SK-N-SH (cell line): ENCODE results near the gene S100A6. TPM values are rescaled to one million over a fixed set of nuclear protein-coding genes. Genes with fewer than 3 reads are reported as not detected.
A peak's percentile ranks its signal among the peaks of the same experiment; 100 is the strongest.
"Not testable (repeated sequence)": the region's sequence is repeated elsewhere in the genome, so short reads cannot be mapped to it uniquely, and the experiment has no call there.

Experiments used
- CTCF ChIA-PET: fragments of 300-600, 350-600 bp; formaldehyde crosslinking; extraction: SDS; loops from one replicate; lab custom pipeline; 2021; lab: Yijun Ruan, JAX
- POLR2A ChIA-PET: fragments of 350-600 bp; sonication (Branson Sonifier 250); formaldehyde crosslinking; extraction: SDS; loops from one replicate; lab custom pipeline; 2020; ENCODE audit warnings: antibody characterized with exemption, inconsistent platforms; lab: Yijun Ruan, JAX
- DNase-seq: peaks from one replicate; pipeline ENCODE4 v3.0.0; 2012
- H2AFZ ChIP-seq: fragments of 200-600 bp; sonication (generic); 2 replicates; pipeline ENCODE4 v1.8.1; 2016; ENCODE audit warnings: antibody characterized with exemption, mild to moderate bottlenecking, low read depth
- H3F3A ChIP-seq: fragments of 200-600 bp; sonication (generic); replicated peaks from 2 replicates; pipeline ENCODE3; 2016; ENCODE audit warnings: antibody characterized with exemption, mild to moderate bottlenecking; ENCODE audit not compliant: insufficient read depth
- H3K27ac ChIP-seq, 2 experiments: fragments of 200-500 bp in 1 of 2; fragments of 200-600 bp in 1 of 2; sonication (Bioruptor generic) in 1 of 2; sonication (generic), shearing (Covaris generic) in 1 of 2; 2 replicates each; pipeline versions ENCODE4 v1.5.1 to v1.6.1; 2014 to 2016; ENCODE audit warnings: low read depth in 2 of 2, inconsistent platforms in 1 of 2, low read length in 1 of 2, mild to moderate bottlenecking in 1 of 2, mixed read lengths in 1 of 2
- H3K27me3 ChIP-seq: fragments of 200-600 bp; sonication (generic), shearing (Covaris generic); 2 replicates; pipeline ENCODE4 v1.6.1; 2016; ENCODE audit warnings: mixed run types; ENCODE audit not compliant: insufficient read depth
- H3K36me3 ChIP-seq, 2 experiments: fragments of 200-500 bp in 1 of 2; fragments of 200-600 bp in 1 of 2; sonication (Bioruptor generic) in 1 of 2; sonication (generic) in 1 of 2; replicated peaks in 1 of 2; 2 replicates each; pipeline versions ENCODE3 to v1.5.1; 2014 to 2016; ENCODE audit warnings: low read length in 1 of 2, mild to moderate bottlenecking in 1 of 2; ENCODE audit not compliant: insufficient read depth in 2 of 2, control insufficient read depth in 1 of 2
- H3K4me1 ChIP-seq, 2 experiments: fragments of 200-500 bp in 1 of 2; fragments of 200-600 bp in 1 of 2; sonication (Bioruptor generic) in 1 of 2; sonication (generic), shearing (Covaris generic) in 1 of 2; 2 replicates each; pipeline versions ENCODE4 v1.5.1 to v1.6.1; 2014 to 2016; ENCODE audit warnings: low read depth in 1 of 2, low read length in 1 of 2, mixed run types in 1 of 2; ENCODE audit not compliant: insufficient read depth in 2 of 2, control insufficient read depth in 1 of 2
- H3K4me2 ChIP-seq: fragments of 200-600 bp; sonication (generic), shearing (Covaris generic); 2 replicates; pipeline ENCODE4 v1.6.1; 2017; ENCODE audit warnings: mixed run types
- H3K4me3 ChIP-seq, 2 experiments: fragments of 200-500 bp in 1 of 2; fragments of 200-600 bp in 1 of 2; sonication (Bioruptor generic) in 1 of 2; sonication (generic), shearing (Covaris generic) in 1 of 2; 2 replicates each; pipeline versions ENCODE4 v1.5.1 to v1.8.1; 2014 to 2016; ENCODE audit warnings: low read depth in 2 of 2, inconsistent platforms in 1 of 2, low read length in 1 of 2, mild to moderate bottlenecking in 1 of 2, mixed read lengths in 1 of 2, moderate library complexity in 1 of 2
- H3K79me2 ChIP-seq: fragments of 200-600 bp; sonication (generic); 2 replicates; pipeline ENCODE4 v1.8.1; 2017; ENCODE audit warnings: mild to moderate bottlenecking; ENCODE audit not compliant: insufficient read depth
- H3K9ac ChIP-seq: fragments of 200-600 bp; sonication (generic); 2 replicates; pipeline ENCODE4 v1.6.1; 2017; ENCODE audit warnings: mixed run types
- H3K9me2 ChIP-seq: fragments of 200-600 bp; sonication (generic); 2 replicates; pipeline ENCODE4 v1.6.1; 2017; ENCODE audit warnings: mixed run types
- H3K9me3 ChIP-seq: fragments of 200-600 bp; sonication (generic); 2 replicates; pipeline ENCODE4 v1.6.1; 2017; ENCODE audit warnings: mixed run types, mild to moderate bottlenecking, moderate library complexity
- H4K20me1 ChIP-seq: fragments of 200-600 bp; sonication (generic); 2 replicates; pipeline ENCODE4 v1.6.1; 2017; ENCODE audit warnings: mild to moderate bottlenecking, mixed run types; ENCODE audit not compliant: insufficient read depth
- FOXM1 ChIP-seq: IDR thresholded peaks from 2 replicates; pipeline ENCODE4 v1.4.0; 2012; ENCODE audit warnings: low read depth, mild to moderate bottlenecking
- GABPA ChIP-seq: IDR thresholded peaks from 2 replicates; pipeline ENCODE4 v1.4.0; 2012; ENCODE audit warnings: low read depth, mild to moderate bottlenecking
- JUND ChIP-seq: IDR thresholded peaks from 2 replicates; pipeline ENCODE4 v1.4.0; 2012
- POLR2AphosphoS5 ChIP-seq: IDR thresholded peaks from 2 replicates; pipeline ENCODE4 v1.6.1; 2012; ENCODE audit warnings: low read depth, low read length
- RXRA ChIP-seq: IDR thresholded peaks from 2 replicates; pipeline ENCODE4 v1.4.0; 2012; ENCODE audit warnings: low read depth, mild to moderate bottlenecking, borderline replicate concordance
- SMC3 ChIP-seq: IDR thresholded peaks from 2 replicates; pipeline ENCODE4 v1.6.1; 2012; ENCODE audit warnings: low read depth, low read length, improper control_type of control experiment
- WGBS: methylation state at CpG from one replicate; pipeline ENCODE4 v1.1.6; 2017; ENCODE audit warnings: low lambda C conversion rate; 5-methylcytosine and 5-hydroxymethylcytosine counted together
- polyA plus RNA-seq, 3 experiments: library from polyadenylated mRNA; depleted of rRNA; stranded (reverse); fragments of >200 nt; gene quantifications; 2 replicates each; pipeline ENCODE4 v1.2.3, GENCODE V29; 2012
- TF ChIP-seq, protein P1 (sequence below): fragments of 150-350 bp; IDR thresholded peaks from 2 replicates; pipeline ENCODE4 v1.6.1; 2016; ENCODE audit warnings: mild to moderate bottlenecking, low read depth, low read length
- TF ChIP-seq, protein P2 (sequence below): fragments of 150-350 bp; IDR thresholded peaks from 2 replicates; pipeline ENCODE4 v1.6.1; 2017; ENCODE audit warnings: antibody characterized with exemption, low read length, low read depth, borderline replicate concordance

The S100A6 gene
- polyA plus RNA-seq, 1 of the 3 experiments (the other 2 are of a cell fraction): 895 TPM

DNA sequence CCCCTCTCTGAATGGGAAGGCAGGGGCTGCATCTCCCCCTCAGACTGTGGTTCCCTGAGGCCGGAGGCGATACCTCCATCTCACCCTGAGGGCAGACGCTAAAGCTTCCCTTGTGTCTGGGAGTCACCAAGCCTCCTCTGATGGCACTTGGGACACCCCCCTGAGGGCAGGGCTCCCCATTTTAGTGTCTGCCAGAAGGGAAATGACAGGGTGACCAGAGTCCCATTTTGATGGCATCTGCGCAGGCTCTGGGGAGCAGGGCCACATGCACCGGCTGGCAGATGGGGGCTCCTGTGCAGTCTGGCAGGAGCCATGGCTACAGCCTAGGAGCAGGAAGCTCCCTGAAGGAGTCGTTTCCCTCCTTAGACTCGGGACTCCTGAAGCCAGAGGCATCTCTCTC is 28.2 kb upstream of the S100A6 start:
- Histone ChIP-seq H3K27me3 (no peaks in the 10 kb centered on the region), H3K4me2 (no peak overlapping the region; the same call in 1 of the 2 replicates), H3K4me3 (no peak overlapping the region), H4K20me1 (no peaks in the 10 kb centered on the region), H3K4me1 (peaks cover 35 to 43% of the 10 kb centered on the region in 2 experiments), H3K9me3 (no peaks in the 10 kb centered on the region), H3K27ac (peak overlapping the region in 1 of 2 experiments; percentile 99; a peak in 3 of 4 replicates), H3K79me2 (peaks cover 26% of the 10 kb centered on the region), H3K36me3 (no peaks in the 10 kb centered on the region), H3F3A (peaks cover 5% of the 10 kb centered on the region), H2AFZ (no peak overlapping the region; the same call in 1 of the 2 replicates), H3K9ac (peak overlapping the region; percentile 38; the same call in 1 of the 2 replicates), H3K9me2 (no peaks in the 10 kb centered on the region)
- POLR2A ChIA-PET: no interaction called here
- CTCF ChIA-PET: interaction anchor here (0.7 to 7.2 kb wide), 10 partner anchors 8 to 69 kb away, joined by 3 to 81 read pairs (median 4); no protein-coding TSS in a partner anchor
- no peak for DNase-seq
- 100% methylated on average over 3 of the region's 7 CpGs for WGBS
- TF ChIP-seq GABPA: no peak
- TF ChIP-seq RXRA: no peak
- TF ChIP-seq FOXM1: no peak
- TF ChIP-seq, protein P1, sequence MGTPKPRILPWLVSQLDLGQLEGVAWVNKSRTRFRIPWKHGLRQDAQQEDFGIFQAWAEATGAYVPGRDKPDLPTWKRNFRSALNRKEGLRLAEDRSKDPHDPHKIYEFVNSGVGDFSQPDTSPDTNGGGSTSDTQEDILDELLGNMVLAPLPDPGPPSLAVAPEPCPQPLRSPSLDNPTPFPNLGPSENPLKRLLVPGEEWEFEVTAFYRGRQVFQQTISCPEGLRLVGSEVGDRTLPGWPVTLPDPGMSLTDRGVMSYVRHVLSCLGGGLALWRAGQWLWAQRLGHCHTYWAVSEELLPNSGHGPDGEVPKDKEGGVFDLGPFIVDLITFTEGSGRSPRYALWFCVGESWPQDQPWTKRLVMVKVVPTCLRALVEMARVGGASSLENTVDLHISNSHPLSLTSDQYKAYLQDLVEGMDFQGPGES: no peak
- no peak for TF ChIP-seq SMC3

DNA sequence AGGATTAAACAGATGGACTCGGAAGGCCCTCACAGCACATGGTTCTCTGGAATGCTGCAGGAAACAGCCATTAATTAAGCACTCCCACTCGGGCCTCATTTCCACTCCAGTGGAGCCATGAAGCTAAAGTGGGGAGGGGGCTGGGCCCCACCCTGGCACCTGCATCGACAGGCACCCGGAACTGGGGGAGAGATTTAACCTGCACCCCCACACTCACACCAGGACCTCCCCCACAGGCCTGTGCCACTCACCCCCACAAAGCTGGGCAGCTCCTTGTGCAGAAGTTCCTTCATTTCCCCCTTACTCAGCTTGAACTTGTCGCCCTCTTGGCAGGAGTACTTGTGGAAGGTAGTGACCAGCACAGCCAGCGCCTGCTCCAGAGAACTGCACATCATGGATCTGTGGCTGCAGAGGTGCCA is 27.7 kb upstream of the S100A6 start:
- Histone ChIP-seq H3K27me3 (no peaks in the 10 kb centered on the region), H2AFZ (no peak overlapping the region), H3K36me3 (no peaks in the 10 kb centered on the region), H4K20me1 (no peaks in the 10 kb centered on the region), H3F3A (peaks cover 5% of the 10 kb centered on the region), H3K27ac (peak overlapping the region in 1 of 2 experiments; percentile 99; a peak in 1 of 4 replicates), H3K9me2 (no peaks in the 10 kb centered on the region)
- no peak for DNase-seq
- POLR2A ChIA-PET: no interaction called here
- TF ChIP-seq, protein P1: no peak
- no peak for TF ChIP-seq JUND
- TF ChIP-seq, protein P2, sequence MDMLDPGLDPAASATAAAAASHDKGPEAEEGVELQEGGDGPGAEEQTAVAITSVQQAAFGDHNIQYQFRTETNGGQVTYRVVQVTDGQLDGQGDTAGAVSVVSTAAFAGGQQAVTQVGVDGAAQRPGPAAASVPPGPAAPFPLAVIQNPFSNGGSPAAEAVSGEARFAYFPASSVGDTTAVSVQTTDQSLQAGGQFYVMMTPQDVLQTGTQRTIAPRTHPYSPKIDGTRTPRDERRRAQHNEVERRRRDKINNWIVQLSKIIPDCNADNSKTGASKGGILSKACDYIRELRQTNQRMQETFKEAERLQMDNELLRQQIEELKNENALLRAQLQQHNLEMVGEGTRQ: no peak
- no peak for TF ChIP-seq SMC3
- TF ChIP-seq POLR2AphosphoS5: no peak
- TF ChIP-seq, all 33 proteins: peak for 0
- peaks cover 30 to 43% of the 10 kb centered on the region in 2 experiments for H3K4me1 ChIP-seq
- 92% methylated on average over 6 of the region's 6 CpGs for WGBS
- H3K79me2 ChIP-seq: peaks cover 26% of the 10 kb centered on the region
- no peak overlapping the region for H3K4me2 ChIP-seq
- no peaks in the 10 kb centered on the region for H3K9me3 ChIP-seq
- 0 out of 2 replicates have a peak overlapping the region, but pooled peaks have one; percentile 4 for H3K9ac ChIP-seq
- no peak overlapping the region for H3K4me3 ChIP-seq
- CTCF ChIA-PET: interaction anchor here (0.9 to 7.2 kb wide), 9 partner anchors 9 to 69 kb away, joined by 3 to 81 read pairs (median 4); no protein-coding TSS in a partner anchor

DNA sequence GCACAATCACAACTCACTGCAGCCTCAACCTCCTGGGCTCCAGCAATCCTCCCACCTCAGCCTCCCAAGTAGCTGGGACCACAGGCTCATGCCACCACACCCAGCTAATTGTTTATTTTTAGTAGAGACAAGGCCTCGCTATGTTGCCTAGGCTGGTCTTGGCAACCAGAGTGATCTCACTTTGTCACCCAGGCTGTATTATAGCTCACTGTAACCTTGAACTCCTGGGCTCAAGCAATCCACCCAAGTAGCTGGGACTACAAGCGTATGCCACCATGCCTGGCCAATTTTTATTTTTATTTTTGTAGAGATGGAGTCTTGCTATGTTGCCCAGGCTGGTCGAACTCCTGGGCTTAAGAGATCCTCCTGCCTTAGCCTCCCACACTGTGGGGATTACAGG is 26.2 kb upstream of the S100A6 start:
- H3K4me2 ChIP-seq, H3K36me3 ChIP-seq, H3K27me3 ChIP-seq, H3K9me3 ChIP-seq, DNase-seq, H3K4me3 ChIP-seq, H3K27ac ChIP-seq, H3K9ac ChIP-seq, H3K9me2 ChIP-seq, H4K20me1 ChIP-seq, H3F3A ChIP-seq, H2AFZ ChIP-seq, POLR2A ChIA-PET: not testable (repeated sequence)
- H3K79me2 ChIP-seq: peaks cover 26% of the 10 kb centered on the region
- WGBS: 94% methylated on average over 3 of the region's 3 CpGs
- peaks cover 20 to 32% of the 10 kb centered on the region in 2 experiments for H3K4me1 ChIP-seq
- CTCF ChIA-PET: interaction anchor here (0.7 to 7.2 kb wide), 7 partner anchors 9 to 53 kb away, joined by 3 to 81 read pairs (median 5); partner anchors contain the start of gene S100A6
